ENCODE measurements around the gene SLC2A4.
"Not testable (repeated sequence)": the region's sequence is repeated elsewhere in the genome, so short reads cannot be mapped to it uniquely, and the experiment has no call there.

SLC2A4 gene

DNA sequence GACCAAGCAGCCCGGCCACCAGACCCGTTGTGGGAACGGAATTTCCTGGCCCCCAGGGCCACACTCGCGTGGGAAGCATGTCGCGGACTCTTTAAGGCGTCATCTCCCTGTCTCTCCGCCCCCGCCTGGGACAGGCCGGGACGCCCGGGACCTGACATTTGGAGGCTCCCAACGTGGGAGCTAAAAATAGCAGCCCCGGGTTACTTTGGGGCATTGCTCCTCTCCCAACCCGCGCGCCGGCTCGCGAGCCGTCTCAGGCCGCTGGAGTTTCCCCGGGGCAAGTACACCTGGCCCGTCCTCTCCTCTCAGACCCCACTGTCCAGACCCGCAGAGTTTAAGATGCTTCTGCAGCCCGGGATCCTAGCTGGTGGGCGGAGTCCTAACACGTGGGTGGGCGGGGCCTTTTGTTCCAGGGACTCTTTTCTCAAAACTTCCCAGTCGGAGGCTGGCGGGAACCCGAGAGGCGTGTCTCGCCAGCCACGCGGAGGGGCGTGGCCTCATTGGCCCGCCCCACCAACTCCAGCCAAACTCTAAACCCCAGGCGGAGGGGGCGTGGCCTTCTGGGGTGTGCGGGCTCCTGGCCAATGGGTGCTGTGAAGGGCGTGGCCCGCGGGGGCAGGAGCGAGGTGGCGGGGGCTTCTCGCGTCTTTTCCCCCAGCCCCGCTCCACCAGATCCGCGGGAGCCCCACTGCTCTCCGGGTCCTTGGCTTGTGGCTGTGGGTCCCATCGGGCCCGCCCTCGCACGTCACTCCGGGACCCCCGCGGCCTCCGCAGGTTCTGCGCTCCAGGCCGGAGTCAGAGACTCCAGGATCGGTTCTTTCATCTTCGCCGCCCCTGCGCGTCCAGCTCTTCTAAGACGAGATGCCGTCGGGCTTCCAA is at the start of gene SLC2A4:
Gene SLC2A4 (plus strand): TSS at position 645 of the 879 bp plus-strand sequence. CDS start 217 bp downstream, at position 862.
- peak; percentile 88 to 92 for DNase-seq (ENCODE audit: low read depth in 2 of 2)

GRCh38 chr17:7232114-7232513 is 49.4 kb upstream of the SLC2A4 start:
- DNase-seq (ENCODE audit: low read depth in 2 of 2): no peak

DNA sequence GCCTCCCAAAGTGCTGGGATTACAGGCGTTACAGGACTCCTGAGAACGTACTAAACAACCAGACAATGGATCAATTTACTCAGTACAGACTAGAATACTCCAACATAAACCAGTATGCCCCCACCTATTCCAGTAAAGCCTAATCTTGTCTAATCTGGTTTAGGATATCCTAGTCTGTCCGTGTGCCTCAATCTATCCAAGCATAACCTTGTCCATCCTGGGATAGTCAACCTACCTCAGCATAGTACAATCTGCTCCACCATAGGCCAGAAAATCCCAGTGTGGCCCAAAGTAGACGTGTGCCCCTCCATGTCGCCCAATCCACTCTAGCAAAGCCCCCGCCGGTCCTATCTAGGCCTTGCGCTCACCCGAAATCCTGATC is 47.8 kb upstream of the SLC2A4 start:
- DNase-seq (ENCODE audit: low read depth in 2 of 2): no peak

DNA sequence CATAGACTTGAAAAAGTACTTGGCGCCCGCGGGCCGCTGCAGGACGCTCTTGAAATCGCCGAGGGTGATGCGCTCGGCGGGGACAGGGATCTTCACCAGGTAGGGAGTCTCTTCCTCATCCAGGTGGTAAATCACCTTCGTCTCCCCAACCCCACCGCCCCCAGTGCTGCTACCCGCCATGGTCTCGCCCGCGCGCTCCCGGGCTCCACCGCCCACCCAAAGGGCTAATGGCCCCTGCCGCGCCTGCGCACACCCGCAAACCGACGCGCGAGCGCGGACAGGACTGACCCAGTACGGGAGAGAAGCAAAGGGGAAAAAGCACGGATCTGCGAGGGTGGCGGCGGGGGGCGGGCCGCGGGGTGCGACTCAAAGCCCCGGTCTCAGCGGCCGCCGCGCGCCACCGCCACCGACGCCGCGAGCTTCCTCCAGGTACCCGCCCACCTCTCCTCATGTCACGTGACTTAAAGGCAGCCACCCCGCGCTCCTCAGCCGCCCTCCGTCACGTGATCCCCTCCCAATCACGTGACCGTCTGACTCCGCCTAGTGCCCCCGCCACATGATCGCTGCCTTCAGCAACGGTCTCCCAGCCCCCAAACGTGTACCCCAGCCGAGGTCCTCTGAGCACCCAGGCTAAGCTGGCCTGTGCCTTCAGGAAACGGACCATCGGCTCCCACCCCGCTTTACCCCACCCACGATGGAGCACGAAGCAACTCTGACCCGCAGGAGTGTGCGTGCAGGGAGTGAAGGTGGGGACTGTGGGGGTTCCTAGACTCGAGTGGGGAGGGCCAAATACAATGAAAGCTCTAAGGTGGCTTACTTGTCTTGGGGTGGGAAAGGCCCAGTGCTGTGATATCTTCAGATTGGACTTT is 47.2 kb upstream of the SLC2A4 start, which contains the start of gene DVL2:
Gene DVL2 (minus strand): TSS at position 435 of the 869 bp plus-strand sequence. CDS start 255 bp downstream, at position 180.
- DNase-seq (ENCODE audit: low read depth in 2 of 2): peak; percentile 90 to 94

GRCh38 chr17:7235693-7236665 is 45.5 kb upstream of the SLC2A4 start:
- DNase-seq (ENCODE audit: low read depth in 2 of 2): no peak

- DNase-seq (ENCODE audit: low read depth in 2 of 2): no peak
These were observed 44.7 kb upstream of the SLC2A4 start for GRCh38 chr17:7236808-7237207.

- DNase-seq (ENCODE audit: low read depth in 2 of 2): no peak
These were observed 44.2 kb upstream of the SLC2A4 start for GRCh38 chr17:7237266-7237760.

GRCh38 chr17:7237761-7238419 is 43.6 kb upstream of the SLC2A4 start:
- peak; percentile 81 to 90 for DNase-seq (ENCODE audit: low read depth in 2 of 2)

DNA sequence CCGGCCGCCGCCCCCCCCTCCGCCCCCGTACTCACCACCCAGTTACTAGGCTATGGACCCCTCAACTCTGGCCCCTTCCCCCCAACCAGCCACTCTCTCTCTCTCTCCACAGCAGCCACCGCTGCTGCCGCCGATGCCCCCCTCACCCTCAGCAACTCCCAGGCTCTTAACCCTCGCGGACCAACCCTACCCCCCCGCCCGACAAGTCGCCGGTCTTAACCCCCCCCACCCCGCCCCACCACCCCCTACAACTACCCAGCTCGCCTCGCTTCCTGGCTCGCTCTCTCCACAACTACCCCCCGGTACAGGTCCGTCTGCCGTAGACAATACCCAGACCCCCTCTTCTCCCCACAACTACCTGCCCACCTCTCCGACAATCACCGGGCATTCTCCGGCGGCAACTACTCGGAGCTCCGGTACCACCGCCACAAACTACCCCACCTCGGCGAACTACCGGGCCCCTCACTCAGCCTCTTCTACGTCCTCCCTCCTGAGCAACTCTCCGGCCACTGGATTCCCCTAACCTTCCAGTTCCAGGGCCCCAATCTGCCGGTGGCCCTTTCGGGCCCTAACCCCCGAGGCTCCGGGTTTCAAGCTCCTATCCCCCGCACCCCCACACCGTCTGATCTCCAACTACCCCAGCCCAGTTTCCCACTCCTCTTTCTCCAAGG is 43.0 kb upstream of the SLC2A4 start:
- no peak for DNase-seq (ENCODE audit: low read depth in 2 of 2)

DNA sequence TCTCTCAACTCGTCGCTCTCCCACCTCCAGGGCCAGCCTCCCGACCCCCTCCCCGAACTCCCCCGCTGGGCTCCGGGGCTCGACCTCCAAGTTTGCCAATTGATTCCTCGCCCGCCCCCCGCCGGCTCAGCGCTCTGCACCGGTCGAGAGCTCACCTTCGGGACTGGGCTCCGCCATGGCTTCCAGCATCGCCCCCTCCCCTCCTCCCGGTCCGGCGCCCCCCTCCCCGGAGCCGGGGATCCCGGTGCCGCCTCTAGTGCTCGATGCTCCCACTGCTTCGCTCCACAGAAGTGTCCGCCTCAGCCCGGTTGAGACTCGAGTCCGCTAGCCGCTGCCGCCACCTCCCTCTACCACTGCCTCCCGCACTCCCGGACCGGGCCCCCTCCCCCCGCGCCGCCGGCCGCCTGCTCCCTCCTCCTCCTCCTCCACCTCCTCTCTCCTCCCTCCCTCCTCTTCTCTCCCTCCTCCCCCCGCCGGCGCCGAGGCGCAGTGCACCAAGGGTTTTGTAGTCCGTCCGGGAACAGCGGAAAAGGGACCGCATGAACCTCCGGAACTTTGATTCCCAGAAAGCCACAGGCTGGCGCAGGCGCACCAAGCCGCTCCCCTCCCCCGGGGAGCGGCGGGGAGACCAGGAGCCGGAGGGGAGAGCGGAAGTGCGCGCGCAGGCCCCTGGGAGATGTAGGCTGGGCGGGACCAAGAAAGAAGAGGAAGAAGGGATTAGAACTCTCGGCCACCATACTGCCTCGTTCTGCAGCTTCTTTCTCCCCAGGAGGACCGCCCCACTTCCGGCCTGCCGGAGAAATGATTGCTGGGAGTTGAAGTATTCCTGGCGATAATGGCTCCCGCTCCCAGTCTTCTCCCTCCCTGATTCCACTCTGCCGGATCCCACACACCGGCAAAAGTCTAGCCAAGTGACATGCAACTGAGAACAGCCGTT is 42.2 kb upstream of the SLC2A4 start, which contains the start of gene PHF23:
Gene PHF23 (minus strand): TSS at position 367 of the 937 bp plus-strand sequence. CDS start 178 bp downstream, at position 189.
- peak; percentile 95 to 97 for DNase-seq (ENCODE audit: low read depth in 2 of 2)

- DNase-seq (ENCODE audit: low read depth in 2 of 2): no peak
These were observed 41.1 kb upstream of the SLC2A4 start for GRCh38 chr17:7240375-7240774.

DNA sequence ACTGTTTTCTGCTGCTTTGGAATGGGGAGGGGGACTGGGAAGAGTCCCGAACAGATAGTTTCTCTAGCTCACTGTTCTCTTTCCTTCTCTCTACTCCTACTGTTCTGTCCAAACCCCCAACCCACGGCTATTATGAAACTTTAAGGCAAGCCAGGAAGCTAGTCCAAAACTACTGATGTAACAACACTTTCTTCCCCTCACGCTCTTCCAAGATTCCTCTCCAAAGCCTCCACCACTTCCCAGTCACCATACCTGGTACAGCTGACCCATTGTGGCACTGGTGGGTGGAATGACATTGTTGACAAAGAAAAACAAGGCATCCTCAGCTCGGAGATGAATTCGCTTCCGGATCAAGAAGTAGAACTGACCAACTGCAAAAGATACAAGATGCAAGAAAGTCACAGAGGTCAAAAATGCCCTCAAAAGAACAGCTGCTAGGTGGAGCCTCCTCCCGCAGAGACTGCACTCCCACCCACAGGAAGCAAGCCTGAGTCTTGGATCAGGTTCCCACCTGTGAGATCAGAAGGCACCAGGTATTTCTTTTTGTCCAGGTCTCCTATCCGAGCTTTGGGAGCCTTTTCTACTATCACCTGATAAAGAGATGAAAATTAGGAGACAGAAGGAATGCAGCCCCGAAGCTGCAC is 40.3 kb upstream of the SLC2A4 start:
- no peak for DNase-seq (ENCODE audit: low read depth in 2 of 2)

GRCh38 chr17:7241783-7242716 is 39.5 kb upstream of the SLC2A4 start, which contains the start of gene GABARAP:
TSS of gene GABARAP (minus strand) at chr17:7242449. CDS start at chr17:7242330, 119 bp downstream.
- DNase-seq (ENCODE audit: low read depth in 2 of 2): peak; percentile 85 to 93

GRCh38 chr17:7242717-7243452 is 38.6 kb upstream of the SLC2A4 start:
- DNase-seq (ENCODE audit: low read depth in 2 of 2): peak; percentile 82 to 89

GRCh38 chr17:7243453-7243729 is 38.1 kb upstream of the SLC2A4 start:
- DNase-seq (ENCODE audit: low read depth in 2 of 2): no peak

DNA sequence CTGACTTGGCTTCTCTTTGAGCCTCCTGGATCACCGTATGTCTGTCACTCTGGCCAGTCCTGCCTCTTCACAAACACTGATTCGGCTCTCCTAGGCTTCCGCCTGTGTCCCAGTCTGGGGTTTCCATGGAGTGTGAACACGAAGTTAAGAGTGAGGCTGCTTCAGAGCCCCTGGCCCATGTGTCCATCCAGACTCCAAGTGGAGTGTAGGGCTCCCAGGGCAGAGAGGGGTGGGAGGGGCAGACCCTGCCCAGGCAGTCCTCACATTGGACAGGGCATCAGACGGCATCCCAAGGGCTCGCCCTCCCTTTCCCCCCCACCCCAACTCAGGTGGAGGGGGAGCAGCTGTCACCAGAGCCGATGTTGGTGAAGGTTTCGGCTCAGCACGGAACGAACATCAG is 37.7 kb upstream of the SLC2A4 start:
- DNase-seq (ENCODE audit: low read depth in 2 of 2): not testable (repeated sequence)
